IMR-90 (cell line): ENCODE data around the gene DIP2A.

Experiments
- BHLHE40 ChIP-seq: fragments of 150-350 bp; IDR thresholded peaks from 2 replicates; pipeline ENCODE4 v1.6.1; 2016; ENCODE audit warnings: mild to moderate bottlenecking, low read depth, low read length
- CEBPB ChIP-seq: IDR thresholded peaks from 2 replicates; pipeline ENCODE4 v1.6.1; 2012; ENCODE audit warnings: low read depth, low read length, improper control_type of control experiment
- CHD1 ChIP-seq: IDR thresholded peaks from 2 replicates; pipeline ENCODE4 v1.6.1; 2012; ENCODE audit warnings: low read depth, low read length, improper control_type of control experiment
- CTCF ChIP-seq: conservative IDR thresholded peaks from 2 replicates; pipeline ENCODE4 v1.5.1; 2012; ENCODE audit warnings: mild to moderate bottlenecking, low read depth, low read length, improper control_type of control experiment
- ELK1 ChIP-seq: fragments of 150-350 bp; IDR thresholded peaks from 2 replicates; pipeline ENCODE4 v1.6.1; 2016; ENCODE audit warnings: low read depth, mild to moderate bottlenecking, low read length, moderate library complexity, borderline replicate concordance
- MAFK ChIP-seq: IDR thresholded peaks from 2 replicates; pipeline ENCODE4 v1.6.1; 2012; ENCODE audit warnings: low read depth, low read length, improper control_type of control experiment
- MAZ ChIP-seq: IDR thresholded peaks from 2 replicates; pipeline ENCODE4 v1.6.1; 2012; ENCODE audit warnings: low read depth, mild to moderate bottlenecking, low read length, improper control_type of control experiment, moderate library complexity, borderline replicate concordance
- MXI1 ChIP-seq: IDR thresholded peaks from 2 replicates; pipeline ENCODE4 v1.6.1; 2012; ENCODE audit warnings: low read depth, mild to moderate bottlenecking, low read length, moderate library complexity, borderline replicate concordance
- POLR2A ChIP-seq: IDR thresholded peaks from 2 replicates; pipeline ENCODE4 v1.6.1; 2012; ENCODE audit warnings: mild to moderate bottlenecking, low read depth, low read length
- RAD21 ChIP-seq: IDR thresholded peaks from 2 replicates; pipeline ENCODE4 v1.6.1; 2012; ENCODE audit warnings: low read length, improper control_type of control experiment
- RCOR1 ChIP-seq: IDR thresholded peaks from 2 replicates; pipeline ENCODE4 v1.6.1; 2012; ENCODE audit warnings: mild to moderate bottlenecking, low read length, improper control_type of control experiment; ENCODE audit not compliant: insufficient replicate concordance
- SMC3 ChIP-seq: fragments of 150-350 bp; IDR thresholded peaks from 2 replicates; pipeline ENCODE4 v1.6.1; 2016; ENCODE audit warnings: low read depth, mild to moderate bottlenecking, antibody characterized with exemption, low read length, moderate library complexity
- USF2 ChIP-seq: fragments of 150-350 bp; IDR thresholded peaks from 2 replicates; pipeline ENCODE4 v1.6.1; 2017; ENCODE audit warnings: mild to moderate bottlenecking, antibody characterized with exemption, low read length, low read depth

GRCh38 chr21:46604329-46604974 lies 145.8 kb downstream of the DIP2A start:
- TF ChIP-seq POLR2A (no peak), CTCF (no peak), CEBPB (peak; percentile 43), CHD1 (no peak), MXI1 (no peak), RAD21 (no peak), MAFK (no peak), USF2 (no peak), SMC3 (no peak), RCOR1 (no peak), BHLHE40 (no peak), MAZ (no peak), ELK1 (no peak)
